Measurements from ENCODE around the gene MOB3A. TPM values are rescaled to one million over a fixed set of nuclear protein-coding genes. Genes with fewer than 3 reads are reported as not detected.

MOB3A gene
- total and polyA plus RNA-seq, 2 of the 13 experiments (the other 11 are each of a cell fraction or from before 2014, with no cell fraction given) = 3.5 to 17.8 TPM

GRCh38 chr19:2061495-2062388 is 34.4 kb downstream of the MOB3A start (continued):
- TF ChIP-seq ZXDC (CRISPR knock-in tag; IDR thresholded peaks at IDR 0.05) = peak; percentile 63; the same call in 1 of the 2 replicates
- peak; percentile 62; the same call in 1 of the 2 replicates for TF ChIP-seq KLF12 (CRISPR knock-in tag; IDR thresholded peaks at IDR 0.05; ENCODE audit: borderline replicate concordance)
- no peak for TF ChIP-seq HOXD1 (CRISPR knock-in tag; IDR thresholded peaks at IDR 0.05)
- TF ChIP-seq ZNF556 (CRISPR knock-in tag; IDR thresholded peaks at IDR 0.05; ENCODE audit: borderline replicate concordance) = no peak
- TF ChIP-seq ZMYM4 (CRISPR knock-in tag; IDR thresholded peaks at IDR 0.05) = no peak; the same call in 1 of the 2 replicates
- 0 out of 2 replicates have a peak, but pooled peaks have one; percentile 20 for TF ChIP-seq ZNF281 (CRISPR knock-in tag; IDR thresholded peaks at IDR 0.05; ENCODE audit: borderline replicate concordance)
- TF ChIP-seq THAP7 (CRISPR knock-in tag; IDR thresholded peaks at IDR 0.05) = no peak
- TF ChIP-seq MYPOP (CRISPR knock-in tag; IDR thresholded peaks at IDR 0.05) = no peak
- TF ChIP-seq MXD4 (CRISPR knock-in tag; IDR thresholded peaks at IDR 0.05) = 0 out of 2 replicates have a peak, but pooled peaks have one; percentile 27
- no peak; the same call in 1 of the 2 replicates for TF ChIP-seq JUND (CRISPR knock-in tag; IDR thresholded peaks at IDR 0.05)
- TF ChIP-seq AGO2 (optimal IDR thresholded peaks at IDR 0.05; ENCODE audit: low read depth, low read length) = peak; percentile 43
- peak; percentile 71 for TF ChIP-seq RBM22 (optimal IDR thresholded peaks at IDR 0.05; ENCODE audit: low read length)
- TF ChIP-seq ZNF691 (CRISPR knock-in tag; IDR thresholded peaks at IDR 0.05; ENCODE audit: borderline replicate concordance, low read depth) = no peak; the same call in none of the 2 replicates
- no peak for TF ChIP-seq NFE2L2 (IDR thresholded peaks at IDR 0.05; ENCODE audit: low read length)
- TF ChIP-seq ZSCAN21 (CRISPR knock-in tag; IDR thresholded peaks at IDR 0.05; ENCODE audit: borderline replicate concordance) = no peak
- no peak for TF ChIP-seq MED13 (CRISPR knock-in tag; IDR thresholded peaks at IDR 0.05)
- peak; percentile 38 for TF ChIP-seq THRA (CRISPR knock-in tag; IDR thresholded peaks at IDR 0.05; ENCODE audit: borderline replicate concordance)

All from HepG2 (cell line).